CD1c-positive myeloid dendritic cell (primary cell): ENCODE data around the gene P3H1.
"Not testable (repeated sequence)": the region's sequence is repeated elsewhere in the genome, so short reads cannot be mapped to it uniquely, and the experiment has no call there.

ENCODE experiments used
- DNase-seq: peaks from one replicate; pipeline ENCODE4 v3.0.0-alpha.2; 2016; ENCODE audit errors: extremely low spot score

P3H1 gene

GRCh38 chr1:42731585-42731984 is 35.2 kb downstream of the P3H1 start:
- DNase-seq = no peak

GRCh38 chr1:42730988-42731387 is 35.8 kb downstream of the P3H1 start:
- no peak for DNase-seq

GRCh38 chr1:42730002-42730401 is 36.8 kb downstream of the P3H1 start:
- DNase-seq = no peak

GRCh38 chr1:42725820-42726219 is 41.0 kb downstream of the P3H1 start:
- DNase-seq = not testable (repeated sequence)

DNA sequence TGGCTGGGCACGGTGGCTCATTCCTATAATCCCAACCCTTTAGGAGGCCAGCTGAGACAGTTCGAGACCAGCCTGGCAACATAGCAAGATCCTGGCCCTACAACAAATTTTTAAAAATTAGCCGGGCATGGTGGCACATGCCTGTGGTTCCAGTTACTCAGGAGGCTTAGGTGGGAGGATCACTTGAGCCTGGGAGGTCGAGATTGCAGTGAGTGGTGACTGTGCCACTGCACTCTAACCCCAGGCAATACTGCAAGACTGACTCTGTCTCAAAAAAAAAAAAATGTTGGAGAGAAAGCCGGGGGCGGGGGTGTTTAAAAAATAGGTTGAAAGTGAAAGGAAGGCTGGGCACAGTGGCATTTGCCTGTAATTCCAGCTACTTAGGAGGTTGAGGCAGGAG is 43.3 kb downstream of the P3H1 start:
- no peak for DNase-seq

DNA sequence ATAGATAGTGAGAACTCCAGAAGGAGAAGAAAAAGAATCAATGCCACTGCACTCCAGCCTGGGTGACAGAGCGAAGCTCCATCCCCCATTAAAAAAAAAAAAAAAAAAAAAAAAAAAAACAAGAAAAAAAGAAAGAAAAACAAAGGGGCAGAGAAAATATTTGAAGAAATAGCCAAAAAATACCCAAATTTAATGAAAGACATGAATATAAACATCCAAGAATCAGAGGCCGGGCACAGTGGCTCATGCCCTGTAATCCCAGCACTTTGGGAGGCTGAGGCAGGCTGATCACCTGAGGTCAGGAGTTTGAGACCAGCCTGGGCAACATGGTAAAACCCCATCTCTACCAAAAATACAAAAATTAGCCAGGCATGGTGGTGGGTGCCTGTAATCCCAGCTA is 44.4 kb downstream of the P3H1 start:
- DNase-seq = not testable (repeated sequence)

- no peak for DNase-seq
Measured at GRCh38 chr1:42721926-42722325, 44.9 kb downstream of the P3H1 start.

DNA sequence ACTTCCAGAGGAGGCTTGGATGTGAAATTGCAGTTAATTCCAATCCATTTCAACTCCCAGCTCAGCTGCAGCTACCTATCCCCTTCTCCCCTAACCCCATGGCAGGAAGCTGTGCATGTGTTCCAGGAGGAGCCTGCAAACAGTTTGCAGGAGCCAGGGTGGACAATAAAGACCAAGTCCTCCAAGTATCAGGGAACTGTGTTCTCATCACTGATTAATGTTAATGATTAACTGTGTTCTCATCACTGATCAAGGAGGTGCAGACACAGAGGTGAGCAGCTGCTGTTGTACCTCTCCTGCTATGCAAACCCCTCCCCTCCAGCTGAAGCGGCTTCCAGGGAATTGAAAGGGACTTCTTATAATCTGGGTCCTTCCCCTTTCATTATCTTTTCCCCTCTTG is 46.0 kb downstream of the P3H1 start:
- DNase-seq = no peak

GRCh38 chr1:42714441-42714840 is 52.4 kb downstream of the P3H1 start:
- not testable (repeated sequence) for DNase-seq

DNA sequence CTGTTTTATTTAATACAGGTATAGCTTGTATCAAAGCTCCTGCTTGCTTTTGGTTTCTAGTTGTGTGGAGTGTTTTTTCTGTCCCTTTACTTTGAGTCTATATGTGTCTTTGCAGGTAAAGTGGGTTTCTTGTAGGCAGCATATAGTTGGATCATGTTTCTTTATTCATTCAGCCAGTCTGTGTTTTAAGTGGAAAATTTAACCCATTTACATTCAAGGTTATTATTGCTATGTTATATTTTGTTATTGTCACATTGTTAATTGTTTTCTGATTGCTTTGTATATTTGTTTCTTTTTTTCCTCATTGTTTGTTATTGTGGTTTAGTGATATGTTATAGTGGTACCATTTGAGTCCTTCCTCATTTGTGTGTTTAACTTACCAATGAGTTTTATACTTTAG is 53.5 kb downstream of the P3H1 start:
- DNase-seq = no peak

GRCh38 chr1:42712808-42713207 is 54.0 kb downstream of the P3H1 start:
- DNase-seq = not testable (repeated sequence)

DNA sequence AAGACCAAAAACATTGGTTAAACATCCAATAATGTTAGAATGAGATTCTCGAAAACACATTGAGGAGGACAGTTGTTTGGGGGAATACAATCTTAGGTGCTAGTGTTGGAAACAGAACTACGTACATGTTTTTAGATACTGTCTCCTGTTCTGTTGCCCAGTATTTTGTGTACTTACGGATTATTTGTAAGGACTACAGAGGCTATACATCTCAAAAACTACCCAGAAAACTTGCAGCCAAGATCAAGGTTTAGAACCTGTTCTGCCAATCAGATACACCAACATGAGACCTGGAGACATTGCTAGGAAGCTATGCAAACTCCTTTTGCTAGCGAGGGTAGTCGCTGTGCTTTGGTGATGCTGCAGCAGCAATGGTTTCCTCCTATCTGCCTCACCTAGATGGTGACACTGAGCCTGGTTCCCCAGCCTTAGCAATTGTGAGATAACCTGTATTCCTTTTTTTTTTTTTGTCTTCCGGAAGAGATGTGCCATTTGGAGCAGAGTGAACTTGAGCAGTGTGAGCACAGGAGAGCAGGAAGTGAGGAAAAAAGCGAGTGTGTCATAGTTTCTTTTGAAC is 62.9 kb downstream of the P3H1 start:
- DNase-seq = no peak

DNA sequence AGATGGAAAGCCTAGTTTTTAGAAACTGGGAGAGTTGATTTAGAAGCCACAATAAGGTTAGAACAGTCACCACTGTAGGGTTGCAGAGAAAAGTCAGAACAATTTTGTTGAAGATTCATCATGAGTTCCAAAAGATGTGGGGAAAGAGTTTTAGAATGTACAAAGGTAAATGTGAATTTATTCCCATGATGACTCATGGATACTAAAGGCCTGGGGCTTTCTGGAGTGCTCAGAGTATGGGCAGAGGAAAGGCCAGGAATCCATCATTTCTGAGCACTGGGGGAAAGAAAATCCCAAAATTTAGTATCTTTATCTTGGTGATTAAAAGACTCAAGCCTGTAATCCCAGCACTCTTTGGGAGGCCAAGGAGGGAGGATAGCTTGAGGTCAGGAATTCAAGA is 66.8 kb downstream of the P3H1 start:
- DNase-seq = no peak

- no peak for DNase-seq
Measured at GRCh38 chr1:42698081-42698813, 68.6 kb downstream of the P3H1 start.
